Omental fat pad (tissue), 4 donors: ENCODE measurements around the gene PPP3CA. TPM values are rescaled to one million over a fixed set of nuclear protein-coding genes. Genes with fewer than 3 reads are reported as not detected.

Experiments used
- ATAC-seq: fragments of 150-250 bp; one replicate; pipeline ENCODE4 v1.9.1; 2016; ENCODE audit warnings: mild to moderate bottlenecking, moderate library complexity; ENCODE audit not compliant: low FRiP score
- DNase-seq: peaks from one replicate; pipeline ENCODE4 v3.0.0-alpha.2; 2019; ENCODE audit warnings: low spot score
- total RNA-seq, 4 donors: library from RNA; depleted of rRNA; stranded (reverse); fragments of >200 nt; gene quantifications; one replicate each; pipeline ENCODE4 v1.1.0, GENCODE V29; 2016
- TF ChIP-seq, protein P1 (sequence below), 3 donors: fragments of 450-650 bp; IDR thresholded peaks; one replicate each; pipeline ENCODE4 v1.5.1; 2016 to 2017; ENCODE audit warnings: antibody characterized with exemption in 3 of 3, mild to moderate bottlenecking in 3 of 3, moderate library complexity in 2 of 3

PPP3CA gene
- total RNA-seq, 4 donors from 2014 or later = 29.8 to 56.6 (median 35.3) TPM

DNA sequence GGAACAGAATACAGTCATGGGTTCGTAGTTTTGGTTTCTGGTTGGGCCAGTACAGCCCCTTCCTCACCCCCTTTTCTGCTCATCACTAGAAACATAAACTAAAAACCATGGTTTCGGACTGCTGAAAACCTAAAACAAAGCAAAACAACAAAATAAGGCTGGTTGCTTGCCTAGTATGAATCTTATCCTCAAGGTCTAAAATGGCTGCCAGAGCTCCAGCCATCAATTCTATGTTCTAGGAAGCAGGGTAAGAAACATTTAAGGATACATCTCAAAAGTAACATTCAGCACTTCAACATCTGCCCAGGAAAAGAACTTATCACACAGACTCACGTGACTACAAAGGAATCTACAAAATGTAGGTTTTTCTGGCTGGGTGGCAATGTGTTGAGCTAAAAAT, 31.5 kb downstream of the PPP3CA start:
- TF ChIP-seq, protein P1, sequence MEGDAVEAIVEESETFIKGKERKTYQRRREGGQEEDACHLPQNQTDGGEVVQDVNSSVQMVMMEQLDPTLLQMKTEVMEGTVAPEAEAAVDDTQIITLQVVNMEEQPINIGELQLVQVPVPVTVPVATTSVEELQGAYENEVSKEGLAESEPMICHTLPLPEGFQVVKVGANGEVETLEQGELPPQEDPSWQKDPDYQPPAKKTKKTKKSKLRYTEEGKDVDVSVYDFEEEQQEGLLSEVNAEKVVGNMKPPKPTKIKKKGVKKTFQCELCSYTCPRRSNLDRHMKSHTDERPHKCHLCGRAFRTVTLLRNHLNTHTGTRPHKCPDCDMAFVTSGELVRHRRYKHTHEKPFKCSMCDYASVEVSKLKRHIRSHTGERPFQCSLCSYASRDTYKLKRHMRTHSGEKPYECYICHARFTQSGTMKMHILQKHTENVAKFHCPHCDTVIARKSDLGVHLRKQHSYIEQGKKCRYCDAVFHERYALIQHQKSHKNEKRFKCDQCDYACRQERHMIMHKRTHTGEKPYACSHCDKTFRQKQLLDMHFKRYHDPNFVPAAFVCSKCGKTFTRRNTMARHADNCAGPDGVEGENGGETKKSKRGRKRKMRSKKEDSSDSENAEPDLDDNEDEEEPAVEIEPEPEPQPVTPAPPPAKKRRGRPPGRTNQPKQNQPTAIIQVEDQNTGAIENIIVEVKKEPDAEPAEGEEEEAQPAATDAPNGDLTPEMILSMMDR (IDR thresholded peaks at IDR 0.05) = no peak
- ATAC-seq (no peak), DNase-seq (no peak)

DNA sequence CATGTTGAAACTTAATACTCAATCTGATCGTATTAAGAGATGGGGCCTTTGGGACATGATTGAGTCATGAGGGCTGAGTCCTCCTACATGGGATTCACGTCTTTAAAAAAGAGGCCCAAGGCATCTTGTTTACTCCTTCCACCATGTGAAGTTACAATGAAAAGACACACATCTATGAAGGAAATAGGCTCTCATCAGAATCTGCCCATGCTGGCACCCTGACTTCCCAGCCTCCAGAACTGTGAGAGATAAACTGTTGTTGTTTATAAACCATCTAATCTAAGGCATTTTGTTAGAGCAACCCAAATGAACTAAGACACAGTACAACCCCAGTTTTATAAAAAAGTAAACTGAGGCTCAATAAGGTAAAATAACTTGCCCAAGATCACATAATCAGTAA, 32.3 kb downstream of the PPP3CA start:
- no peak for DNase-seq
- ATAC-seq = no peak
- TF ChIP-seq, protein P1 (IDR thresholded peaks at IDR 0.05) = no peak

DNA sequence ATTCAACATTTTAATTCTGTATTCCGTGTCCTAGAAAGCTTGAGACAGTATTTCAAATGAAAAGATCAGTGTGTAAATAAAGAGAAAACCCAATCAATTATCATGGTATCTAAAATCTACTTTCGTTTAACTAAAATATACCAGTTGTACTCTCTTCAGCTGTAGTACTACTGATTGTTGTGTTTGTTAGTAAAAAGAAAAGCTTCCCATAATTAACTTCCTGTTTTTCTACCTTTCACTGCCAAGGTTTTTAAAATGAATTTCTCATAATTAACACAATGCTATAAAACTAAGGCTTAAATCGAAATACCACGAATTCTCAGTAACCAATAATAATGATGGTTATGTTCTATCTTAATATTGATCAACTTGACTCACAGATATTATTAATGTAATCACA, 37.4 kb downstream of the PPP3CA start:
- DNase-seq (no peak), ATAC-seq (no peak)
- TF ChIP-seq, protein P1 (IDR thresholded peaks at IDR 0.05) = no peak

DNA sequence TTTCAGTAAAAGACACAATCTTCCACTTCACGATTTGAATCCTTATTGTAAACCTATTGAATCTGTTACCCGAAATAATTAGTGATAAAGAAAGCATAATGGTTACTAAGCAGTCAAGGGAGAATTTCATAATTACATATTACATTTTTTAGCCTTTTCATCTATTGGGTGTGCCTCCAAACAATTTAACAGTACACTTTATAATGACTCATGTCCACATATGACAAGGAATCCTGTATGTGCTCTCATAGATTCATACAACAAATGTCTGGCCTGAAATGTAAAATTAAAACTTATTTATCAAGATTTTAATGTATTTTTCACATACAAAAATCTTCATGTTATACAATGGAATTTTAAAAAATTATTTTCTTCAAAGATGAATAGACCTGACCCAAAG, 39.4 kb downstream of the PPP3CA start:
- TF ChIP-seq, protein P1 (IDR thresholded peaks at IDR 0.05) = no peak
- no peak for DNase-seq

DNA sequence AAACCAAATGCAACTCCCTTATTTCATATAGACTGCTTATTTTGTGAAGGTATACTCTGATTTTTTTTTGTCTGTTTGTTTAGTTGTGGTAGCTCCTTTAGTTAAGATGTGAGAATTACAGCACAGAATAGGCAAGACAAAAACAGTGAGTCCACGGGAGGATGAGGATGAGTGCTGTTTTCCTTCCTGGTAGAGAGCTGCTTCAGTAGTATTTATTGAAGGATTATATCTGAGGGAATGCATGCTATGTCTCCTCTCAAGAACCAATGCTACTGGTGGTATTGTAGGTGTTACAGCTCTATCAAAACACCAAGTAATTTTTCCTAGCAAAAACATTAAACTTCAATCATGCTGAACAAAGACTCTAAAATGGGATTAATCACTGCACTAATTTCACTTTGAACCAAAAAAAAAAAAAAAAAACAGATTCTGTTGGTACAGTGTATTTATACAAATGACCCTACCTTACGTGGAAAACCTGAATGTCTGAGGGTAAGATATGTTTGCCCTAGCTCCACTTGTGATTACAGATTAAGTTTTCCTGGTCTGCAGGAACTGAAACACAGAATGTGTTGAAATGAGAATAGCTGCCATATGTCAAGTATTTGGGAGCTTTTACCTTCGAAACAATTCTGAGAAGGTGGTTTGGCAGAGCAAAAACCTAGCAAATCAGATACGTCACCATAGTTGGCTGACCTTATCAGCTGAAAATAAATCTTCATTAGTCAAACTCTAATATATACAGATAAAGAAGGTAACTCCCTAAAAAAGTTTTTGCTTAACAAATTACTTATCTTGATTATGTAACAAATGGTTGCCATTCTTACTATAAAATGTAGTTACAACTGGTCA, 40.3 kb downstream of the PPP3CA start:
- TF ChIP-seq, protein P1 (IDR thresholded peaks at IDR 0.05) = no peak
- DNase-seq = no peak
- peak; percentile 63 for ATAC-seq

More for the DNA sequence above, 39.4 kb downstream of the PPP3CA start:
- no peak for ATAC-seq

DNA sequence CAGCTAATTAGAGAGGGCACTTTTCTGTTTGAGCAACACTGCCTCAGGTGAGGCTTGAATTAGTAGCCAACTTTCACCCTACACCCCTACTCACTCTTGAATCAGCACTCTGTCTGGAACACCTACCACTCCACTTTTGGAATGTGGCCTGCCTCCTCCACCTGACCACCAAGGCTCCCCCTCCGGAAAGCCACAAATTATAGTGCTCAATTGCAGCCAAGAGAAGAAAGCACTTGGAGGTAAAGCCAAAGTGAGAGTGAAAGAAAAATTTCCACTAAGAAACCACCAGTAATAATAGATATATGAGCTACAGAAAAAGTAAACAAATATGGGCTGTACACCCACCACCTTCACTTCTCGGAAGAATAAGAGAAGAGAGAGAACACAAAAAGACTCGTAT, 41.1 kb downstream of the PPP3CA start:
- ATAC-seq (no peak), DNase-seq (no peak)
- TF ChIP-seq, protein P1 (IDR thresholded peaks at IDR 0.05) = no peak

DNA sequence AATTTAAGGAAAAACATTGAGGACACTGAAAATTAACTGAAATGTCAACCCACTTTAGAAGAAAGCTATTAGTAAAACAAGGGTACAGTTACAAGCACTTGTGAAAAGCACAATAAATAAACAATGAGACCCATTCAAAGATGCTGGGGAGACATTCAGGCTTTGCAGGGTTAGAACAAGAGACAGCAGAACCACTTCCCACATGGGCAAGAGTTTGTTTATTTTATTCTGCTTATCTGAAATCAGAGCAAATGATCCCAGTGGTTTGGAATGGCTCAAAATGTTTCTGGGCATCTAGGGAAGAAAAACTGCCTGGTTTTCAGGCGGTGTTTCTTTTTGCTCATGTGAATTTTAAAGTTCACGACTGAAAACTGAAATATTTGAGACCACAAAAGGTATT, 42.4 kb downstream of the PPP3CA start:
- ATAC-seq = no peak
- TF ChIP-seq, protein P1 (IDR thresholded peaks at IDR 0.05) = no peak
- DNase-seq = no peak
